Measurements from ENCODE around the gene RRM1. TPM values are rescaled to one million over a fixed set of nuclear protein-coding genes. Genes with fewer than 3 reads are reported as not detected.

The RRM1 gene
- 66.2 and 203 TPM in 2 replicates for total RNA-seq

DNA sequence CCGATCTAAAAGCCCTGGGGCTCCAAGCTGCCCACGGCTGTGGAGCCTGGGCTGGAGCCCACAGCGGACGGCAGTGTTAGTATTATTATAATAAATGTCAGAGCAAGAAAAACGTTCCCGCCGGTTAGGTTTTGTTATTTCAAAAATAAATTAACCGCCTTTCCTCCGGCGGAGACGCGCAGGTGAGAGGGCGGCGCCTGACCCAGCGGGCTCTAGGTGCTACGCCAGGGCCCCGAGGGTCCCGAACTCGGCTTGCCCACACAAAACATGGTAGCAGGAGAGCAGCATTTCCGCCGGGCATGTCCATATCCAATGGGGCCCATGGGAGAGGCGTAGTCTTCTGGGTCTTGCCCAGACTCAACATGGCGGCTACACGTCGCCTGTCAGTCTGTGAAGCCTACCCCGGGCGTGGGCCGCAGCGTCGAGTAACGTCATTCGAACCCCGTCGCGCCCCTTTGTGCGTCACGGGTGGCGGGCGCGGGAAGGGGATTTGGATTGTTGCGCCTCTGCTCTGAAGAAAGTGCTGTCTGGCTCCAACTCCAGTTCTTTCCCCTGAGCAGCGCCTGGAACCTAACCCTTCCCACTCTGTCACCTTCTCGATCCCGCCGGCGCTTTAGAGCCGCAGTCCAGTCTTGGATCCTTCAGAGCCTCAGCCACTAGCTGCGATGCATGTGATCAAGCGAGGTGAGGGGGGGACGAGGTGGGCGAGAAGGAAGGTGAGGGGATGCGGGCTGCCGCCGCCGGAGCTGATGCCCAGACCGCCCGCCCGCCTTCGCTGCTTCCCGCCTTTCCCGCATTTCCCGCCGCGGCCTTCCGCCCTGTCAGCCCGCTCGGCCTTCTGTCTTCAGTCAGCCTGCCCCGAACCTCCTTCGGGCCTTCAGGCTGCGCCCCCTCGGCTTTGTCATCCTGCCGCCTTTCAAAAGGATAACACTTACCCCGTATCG is at the start of gene RRM1:
RRM1 (plus strand) TSS at position 452 of the 944 bp plus-strand sequence; CDS start at position 666, 214 bp downstream.

Other genes with a start within 250 kb of the RRM1 start
- 31.0 and 44.7 TPM in 2 replicates for gene STIM1, start 239.1 kb upstream of the RRM1 start, total RNA-seq